ENCODE data around the gene CD200R1. TPM values are rescaled to one million over a fixed set of nuclear protein-coding genes. Genes with fewer than 3 reads are reported as not detected.

CD200R1 gene
- total and polyA plus RNA-seq, 2 donors (not counting 1 experiment from before 2014, with no cell fraction given), result 0.17 to 1.1 TPM

- no peak overlapping the region for H3K27ac ChIP-seq (ENCODE audit: insufficient read depth, low read length)
Measured at GRCh38 chr3:112982710-112983109, 7.8 kb upstream of the CD200R1 start.

GRCh38 chr3:112980080-112980479 lies 5.2 kb upstream of the CD200R1 start:
- H3K4me2 ChIP-seq (ENCODE audit: extremely low read depth, insufficient read depth, low read length), result peak overlapping the region; percentile 11
- no peaks in the 10 kb centered on the region for H3K36me3 ChIP-seq (ENCODE audit: control insufficient read depth, insufficient read depth, low read length)
- H3K4me1 ChIP-seq (ENCODE audit: control insufficient read depth, extremely low read depth, insufficient read depth, low read length), result peaks cover 5% of the 10 kb centered on the region
- no peak overlapping the region for H3K27ac ChIP-seq (ENCODE audit: insufficient read depth, low read length)
- H3K9me3 ChIP-seq (ENCODE audit: control insufficient read depth, insufficient read depth, low read depth, low read length), result no peaks in the 10 kb centered on the region
- no peak for TF ChIP-seq EZH2 (IDR thresholded peaks at IDR 0.05; ENCODE audit: low read length, missing control alignments)
- no peak for TF ChIP-seq CTCF (conservative IDR thresholded peaks at IDR 0.05 in 1 of 2, IDR thresholded peaks at IDR 0.05 in 1 of 2; ENCODE audit: low read depth in 1 of 2, low read length in 2 of 2)
- H3K27me3 ChIP-seq (ENCODE audit: control insufficient read depth, insufficient read depth, low read length), result no peaks in the 10 kb centered on the region
- no peak overlapping the region for H3K9ac ChIP-seq (ENCODE audit: insufficient read depth, low read length)
- no peaks in the 10 kb centered on the region for H3K79me2 ChIP-seq (ENCODE audit: control insufficient read depth, insufficient read depth, low read length)
- no peak overlapping the region for H2AFZ ChIP-seq (ENCODE audit: low read length)
- no peaks in the 10 kb centered on the region for H4K20me1 ChIP-seq (ENCODE audit: control insufficient read depth, extremely low read depth, insufficient read depth, low read length)
- no peak overlapping the region for H3K4me3 ChIP-seq (replicated peaks in 1 of 4; ENCODE audit: control extremely low read depth in 1 of 4, insufficient read depth in 1 of 4, low read depth in 3 of 4, low read length in 4 of 4)
- peak in 1 of 2 donors; percentile 14 for DNase-seq (ENCODE audit: low read depth in 2 of 2)

More at GRCh38 chr3:112982710-112983109, 7.8 kb upstream of the CD200R1 start:
- no peaks in the 10 kb centered on the region for H3K9me3 ChIP-seq (ENCODE audit: control insufficient read depth, insufficient read depth, low read depth, low read length)
- H3K9ac ChIP-seq (ENCODE audit: insufficient read depth, low read length), result no peak overlapping the region
- no peak overlapping the region for H3K4me2 ChIP-seq (ENCODE audit: extremely low read depth, insufficient read depth, low read length)
- no peaks in the 10 kb centered on the region for H3K79me2 ChIP-seq (ENCODE audit: control insufficient read depth, insufficient read depth, low read length)
- H4K20me1 ChIP-seq (ENCODE audit: control insufficient read depth, extremely low read depth, insufficient read depth, low read length), result no peaks in the 10 kb centered on the region
- H3K4me3 ChIP-seq (replicated peaks in 1 of 4; ENCODE audit: control extremely low read depth in 1 of 4, insufficient read depth in 1 of 4, low read depth in 3 of 4, low read length in 4 of 4), result no peak overlapping the region
- no peak overlapping the region for H2AFZ ChIP-seq (ENCODE audit: low read length)
- no peaks in the 10 kb centered on the region for H3K36me3 ChIP-seq (ENCODE audit: control insufficient read depth, insufficient read depth, low read length)
- no peak for DNase-seq (ENCODE audit: low read depth in 2 of 2)
- no peak for TF ChIP-seq CTCF (conservative IDR thresholded peaks at IDR 0.05 in 1 of 2, IDR thresholded peaks at IDR 0.05 in 1 of 2; ENCODE audit: low read depth in 1 of 2, low read length in 2 of 2)
- no peak for TF ChIP-seq EZH2 (IDR thresholded peaks at IDR 0.05; ENCODE audit: low read length, missing control alignments)
- peaks cover 5% of the 10 kb centered on the region for H3K4me1 ChIP-seq (ENCODE audit: control insufficient read depth, extremely low read depth, insufficient read depth, low read length)
- no peaks in the 10 kb centered on the region for H3K27me3 ChIP-seq (ENCODE audit: control insufficient read depth, insufficient read depth, low read length)

- H2AFZ ChIP-seq (ENCODE audit: low read length), result no peak overlapping the region
- no peaks in the 10 kb centered on the region for H3K9me3 ChIP-seq (ENCODE audit: control insufficient read depth, insufficient read depth, low read depth, low read length)
- no peaks in the 10 kb centered on the region for H3K36me3 ChIP-seq (ENCODE audit: control insufficient read depth, insufficient read depth, low read length)
- H3K27ac ChIP-seq (ENCODE audit: insufficient read depth, low read length), result no peak overlapping the region
- no peaks in the 10 kb centered on the region for H4K20me1 ChIP-seq (ENCODE audit: control insufficient read depth, extremely low read depth, insufficient read depth, low read length)
- no peak overlapping the region for H3K4me3 ChIP-seq (replicated peaks in 1 of 4; ENCODE audit: control extremely low read depth in 1 of 4, insufficient read depth in 1 of 4, low read depth in 3 of 4, low read length in 4 of 4)
- H3K9ac ChIP-seq (ENCODE audit: insufficient read depth, low read length), result peak overlapping the region; percentile 23
- TF ChIP-seq EZH2 (IDR thresholded peaks at IDR 0.05; ENCODE audit: low read length, missing control alignments), result no peak
- peak; percentile 5 to 51 for TF ChIP-seq CTCF (conservative IDR thresholded peaks at IDR 0.05 in 1 of 2, IDR thresholded peaks at IDR 0.05 in 1 of 2; ENCODE audit: low read depth in 1 of 2, low read length in 2 of 2)
- peaks cover 5% of the 10 kb centered on the region for H3K4me1 ChIP-seq (ENCODE audit: control insufficient read depth, extremely low read depth, insufficient read depth, low read length)
- DNase-seq (ENCODE audit: low read depth in 2 of 2), result peak; percentile 18 to 61
- no peaks in the 10 kb centered on the region for H3K79me2 ChIP-seq (ENCODE audit: control insufficient read depth, insufficient read depth, low read length)
- H3K4me2 ChIP-seq (ENCODE audit: extremely low read depth, insufficient read depth, low read length), result no peak overlapping the region
- no peaks in the 10 kb centered on the region for H3K27me3 ChIP-seq (ENCODE audit: control insufficient read depth, insufficient read depth, low read length)
Measured at GRCh38 chr3:112979244-112979832, 4.4 kb upstream of the CD200R1 start.
